Measurements from ENCODE around the gene TBC1D7.
"Not testable (repeated sequence)": the region's sequence is repeated elsewhere in the genome, so short reads cannot be mapped to it uniquely, and the experiment has no call there.

The TBC1D7 gene

DNA sequence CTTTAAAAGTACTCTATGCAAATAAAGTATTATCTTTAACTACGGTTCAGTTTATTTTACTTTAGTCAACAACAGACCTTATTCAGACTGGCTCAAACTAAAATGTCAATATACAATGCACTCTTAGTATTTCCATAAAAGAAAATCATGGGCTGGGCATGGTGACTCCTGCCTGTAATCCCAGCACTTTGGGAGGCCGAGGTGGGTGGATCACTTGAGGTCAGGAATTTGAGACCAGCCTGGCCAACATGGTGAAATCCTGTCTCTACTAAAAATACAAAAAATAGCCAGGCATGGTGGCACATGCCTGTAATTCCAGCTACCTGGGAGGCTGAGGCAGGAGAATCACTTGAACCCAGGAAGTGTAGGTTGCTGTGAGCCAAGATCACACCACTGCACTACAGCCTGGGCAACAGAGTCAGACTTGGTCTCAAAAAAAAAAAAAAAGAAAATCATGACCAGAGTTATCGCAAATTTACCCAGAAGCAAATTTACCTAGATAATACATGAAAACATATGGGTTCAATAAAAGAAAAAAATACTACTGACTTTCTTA is 2.2 kb downstream of the TBC1D7 start:
- not testable (repeated sequence) for H3K4me3 ChIP-seq (ENCODE audit: low read depth, low read length)

DNA sequence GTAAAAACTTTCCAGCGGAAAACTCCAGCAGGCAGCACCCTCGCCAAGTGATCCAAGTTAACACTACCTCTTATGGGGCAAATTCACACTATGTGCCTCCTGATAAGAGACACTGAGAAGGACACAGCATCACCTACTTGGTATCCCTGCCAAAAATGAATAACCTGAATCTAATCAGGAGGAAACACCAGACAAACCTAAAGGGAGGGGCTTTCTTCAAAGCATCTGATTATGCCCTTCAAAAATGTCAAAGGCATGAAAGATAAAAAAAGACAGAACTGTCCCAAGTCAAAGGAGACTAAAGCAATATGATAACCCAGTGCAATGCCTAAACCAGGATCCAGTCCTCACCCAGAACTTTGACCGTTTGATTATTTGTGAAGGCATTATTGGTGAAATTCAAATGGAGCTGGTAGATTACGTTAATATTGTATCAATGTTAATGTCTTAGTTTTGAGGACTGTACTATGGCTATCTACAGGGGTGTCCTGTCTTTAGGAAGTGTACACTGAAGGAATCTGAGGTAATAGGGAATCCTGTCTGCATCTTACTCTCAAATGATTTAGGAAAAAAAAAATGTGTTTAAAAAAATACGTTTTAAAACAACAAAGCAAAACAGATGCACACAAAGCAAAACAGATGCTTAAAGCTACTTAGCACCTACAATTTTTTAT is 8.3 kb downstream of the TBC1D7 start:
- H3K4me3 ChIP-seq (ENCODE audit: low read depth, low read length): no peak overlapping the region

DNA sequence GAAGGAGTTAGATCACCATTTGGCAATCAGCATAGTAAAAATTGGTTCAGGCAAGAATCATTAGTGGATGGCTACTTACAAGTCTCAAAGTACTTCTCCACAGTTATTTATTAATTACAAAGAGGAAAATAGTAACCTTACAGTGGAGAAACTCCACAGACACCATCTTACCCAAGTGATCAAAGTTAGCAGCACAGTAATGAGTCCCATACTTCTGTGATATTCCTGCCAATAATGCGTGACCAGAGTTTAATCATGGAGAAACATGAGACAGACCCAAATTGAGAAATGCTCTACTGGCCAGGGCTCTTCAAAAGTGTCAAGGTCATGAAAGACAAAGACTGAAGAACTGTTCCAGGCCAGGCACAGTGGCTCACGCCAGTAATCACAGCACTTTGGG is 9.5 kb downstream of the TBC1D7 start:
- no peak overlapping the region for H3K4me3 ChIP-seq (ENCODE audit: low read depth, low read length)

DNA sequence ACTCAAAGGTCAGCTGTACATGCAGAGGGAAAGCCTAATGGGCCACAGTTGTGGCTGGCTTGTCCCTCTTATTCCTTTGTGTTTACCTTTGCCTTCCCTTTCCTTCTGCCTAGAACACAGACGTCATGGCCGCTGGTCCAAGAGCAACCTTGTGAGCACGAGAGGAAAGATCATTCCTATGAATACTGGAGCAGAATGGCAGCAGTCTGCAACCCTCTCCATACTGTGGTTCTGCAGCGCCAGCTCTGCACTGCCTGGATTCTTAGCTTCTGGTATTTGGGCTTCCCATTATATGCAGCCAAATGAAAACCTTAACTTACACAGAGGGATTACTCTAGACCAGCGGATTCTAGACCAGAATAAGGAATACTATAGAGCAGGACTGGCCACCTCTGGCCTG is 12.4 kb downstream of the TBC1D7 start:
- no peak overlapping the region for H3K4me3 ChIP-seq (ENCODE audit: low read depth, low read length)

DNA sequence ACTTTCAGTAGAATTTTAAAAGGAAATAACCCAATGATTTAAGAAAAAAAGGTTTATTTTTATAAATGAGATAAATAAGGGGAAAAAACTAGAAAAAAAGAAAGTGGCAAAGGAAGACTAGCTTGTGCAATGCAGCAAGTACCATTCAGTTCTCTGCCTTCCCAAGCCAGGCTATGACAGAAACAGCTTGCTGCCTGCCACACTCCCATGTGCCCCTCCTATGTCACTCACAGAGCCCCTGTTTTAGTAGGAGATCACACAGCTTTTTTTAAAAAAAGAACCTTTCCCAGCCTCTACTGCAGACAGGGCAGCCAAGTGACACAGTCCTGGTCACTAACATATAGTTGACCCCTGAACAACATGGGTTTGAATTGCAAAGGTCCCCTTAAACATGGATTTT is 13.5 kb downstream of the TBC1D7 start:
- no peak overlapping the region for H3K4me3 ChIP-seq (ENCODE audit: low read depth, low read length)

DNA sequence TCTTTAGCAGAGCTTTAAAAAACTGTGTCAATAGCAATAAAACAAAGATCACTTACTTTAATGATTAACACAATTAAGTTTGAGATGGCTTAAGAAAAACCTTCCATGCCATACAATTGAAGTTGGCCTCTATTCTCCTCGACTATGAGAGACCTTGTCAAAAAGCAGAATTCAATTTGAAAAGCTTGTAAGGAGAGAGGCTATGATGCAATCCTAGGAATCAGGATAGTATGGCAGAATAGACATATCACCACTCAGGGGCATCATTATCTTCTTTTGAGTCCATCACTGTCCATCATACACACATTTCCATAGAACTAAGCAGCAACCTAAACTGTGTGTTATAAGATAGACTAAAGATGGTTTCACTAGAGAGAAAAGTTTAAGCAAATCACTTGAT is 17.2 kb downstream of the TBC1D7 start:
- H3K4me3 ChIP-seq (ENCODE audit: low read depth, low read length): no peak overlapping the region

DNA sequence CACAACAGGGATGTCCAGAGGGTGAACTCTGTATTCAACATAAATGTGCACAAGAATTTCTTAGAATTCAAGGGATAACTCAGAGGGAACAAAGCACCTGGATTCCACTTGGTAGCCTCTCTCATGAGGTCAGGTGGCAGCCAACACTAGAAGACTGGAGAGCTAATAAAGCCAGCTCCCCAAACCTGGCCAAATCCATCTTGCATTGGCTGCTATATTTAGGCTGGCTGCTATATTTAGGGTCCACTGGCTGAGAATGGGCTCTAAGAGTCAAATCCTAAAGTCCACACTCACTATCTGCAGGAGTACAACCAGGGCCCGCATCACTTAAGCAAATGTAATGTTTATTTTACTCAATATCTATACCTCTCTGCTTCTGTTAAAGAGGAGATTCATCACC is 20.0 kb downstream of the TBC1D7 start:
- H3K4me3 ChIP-seq (ENCODE audit: low read depth, low read length): no peak overlapping the region

DNA sequence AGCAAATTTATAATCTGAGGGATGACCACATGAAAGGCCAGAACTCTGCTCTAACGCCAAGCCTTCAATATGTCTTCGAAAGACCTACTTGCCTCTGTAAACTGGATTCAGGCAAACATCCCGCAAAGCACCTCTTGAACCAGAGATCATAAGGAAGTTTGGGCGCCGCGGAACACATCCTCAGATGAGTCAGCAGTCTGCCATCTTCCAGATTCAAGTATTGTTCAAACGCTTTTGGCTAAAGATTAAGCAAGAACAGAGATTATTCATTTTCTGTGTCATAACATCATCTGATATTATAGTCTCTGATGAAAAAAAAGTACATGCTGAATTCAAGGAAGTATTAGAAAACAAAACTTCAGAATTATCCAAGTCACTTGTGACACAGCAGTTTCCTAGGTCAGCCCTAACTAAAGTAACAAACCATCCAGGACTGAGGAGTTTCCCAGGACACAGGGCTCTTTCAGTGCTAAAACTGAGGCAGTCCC is 20.8 kb downstream of the TBC1D7 start:
- H3K4me3 ChIP-seq (ENCODE audit: low read depth, low read length): no peak overlapping the region

DNA sequence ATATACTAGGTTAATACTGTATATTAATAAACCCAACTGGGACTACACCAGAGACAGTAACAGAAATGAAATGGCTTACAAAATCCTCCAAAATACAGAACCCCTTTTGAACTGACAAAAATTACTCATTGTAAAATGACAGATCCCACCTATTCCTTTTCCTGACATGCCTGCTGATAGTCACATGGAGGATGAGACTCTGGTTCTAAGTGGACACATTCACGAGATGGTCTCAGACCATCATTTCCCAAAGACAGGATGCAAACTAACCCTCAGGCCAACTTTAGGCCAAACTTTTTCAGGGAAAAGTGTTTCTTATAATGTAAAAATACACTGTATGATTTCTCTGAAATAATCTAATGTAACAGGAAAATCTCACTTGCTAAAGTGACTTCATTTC is 22.5 kb downstream of the TBC1D7 start:
- H3K4me3 ChIP-seq (ENCODE audit: low read depth, low read length): no peak overlapping the region

DNA sequence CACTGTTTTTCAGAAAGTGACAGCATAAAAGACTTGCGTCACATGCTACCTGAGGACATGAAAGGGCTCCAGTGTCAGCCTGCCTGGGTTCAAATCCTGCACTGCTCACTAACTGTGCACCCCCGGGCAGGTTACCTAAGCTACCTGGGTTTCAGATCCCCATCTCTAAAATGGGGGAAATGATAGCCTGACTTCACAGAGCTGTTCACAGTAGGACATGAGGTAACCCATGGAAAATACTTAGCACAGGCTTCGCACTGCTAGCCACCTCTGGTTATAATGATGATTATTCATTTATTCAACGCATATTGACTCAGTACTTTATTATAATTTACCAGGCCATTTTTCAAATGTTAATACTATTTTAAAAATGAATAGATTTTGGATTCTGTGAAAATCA is 23.0 kb downstream of the TBC1D7 start:
- H3K4me3 ChIP-seq (ENCODE audit: low read depth, low read length): no peak overlapping the region

DNA sequence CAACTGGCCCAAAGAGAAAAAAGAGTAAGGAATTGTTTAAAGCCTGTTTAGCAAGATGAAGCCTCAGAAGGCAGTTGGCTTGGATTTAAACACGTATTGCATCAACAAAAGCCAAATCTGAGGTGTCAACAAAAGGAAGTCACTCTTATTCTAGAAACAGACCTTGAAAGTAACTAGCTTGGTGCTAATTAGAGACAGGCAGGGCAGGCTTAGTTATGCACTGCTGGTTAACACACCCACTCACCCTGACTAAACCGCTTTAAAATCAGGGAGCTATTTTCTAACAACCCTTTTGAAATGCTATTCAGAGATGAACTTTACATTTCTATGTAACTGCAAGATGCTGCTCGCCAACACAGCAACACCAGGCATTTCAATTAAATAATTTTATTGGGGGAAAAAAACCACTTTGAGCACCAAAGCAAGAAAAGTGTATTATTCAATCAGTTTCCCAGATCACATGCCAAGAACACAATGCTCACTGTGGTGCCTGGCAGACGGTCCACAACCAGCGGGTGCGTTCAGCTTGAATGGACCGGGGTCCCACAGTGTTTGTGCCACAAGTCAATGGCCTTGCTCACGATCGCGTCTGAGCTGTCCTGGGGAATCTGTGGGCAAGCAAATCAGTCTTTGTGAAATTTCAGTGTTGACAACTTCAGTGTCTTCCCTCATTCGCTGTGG is 23.6 kb downstream of the TBC1D7 start:
- no peak overlapping the region for H3K4me3 ChIP-seq (ENCODE audit: low read depth, low read length)

DNA sequence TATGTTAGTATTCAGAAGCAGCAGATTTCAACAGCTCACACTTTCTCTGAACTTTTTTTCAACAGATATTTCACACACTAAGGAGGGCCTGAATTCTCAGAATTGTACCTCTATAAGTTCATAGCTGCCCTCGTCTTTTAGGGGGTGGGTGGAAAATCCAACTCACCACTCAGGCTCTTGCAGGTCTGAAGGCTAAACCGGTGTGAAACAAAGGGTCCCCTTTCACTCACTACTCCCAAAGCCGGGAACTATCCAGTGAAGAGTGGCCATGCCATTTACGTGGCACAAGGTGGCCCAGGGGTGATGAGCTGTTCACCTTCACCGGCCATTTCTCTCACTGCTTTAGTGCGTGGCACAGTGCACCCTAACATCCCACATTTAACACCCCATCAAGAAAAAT is 24.2 kb downstream of the TBC1D7 start:
- no peak overlapping the region for H3K4me3 ChIP-seq (ENCODE audit: low read depth, low read length)

DNA sequence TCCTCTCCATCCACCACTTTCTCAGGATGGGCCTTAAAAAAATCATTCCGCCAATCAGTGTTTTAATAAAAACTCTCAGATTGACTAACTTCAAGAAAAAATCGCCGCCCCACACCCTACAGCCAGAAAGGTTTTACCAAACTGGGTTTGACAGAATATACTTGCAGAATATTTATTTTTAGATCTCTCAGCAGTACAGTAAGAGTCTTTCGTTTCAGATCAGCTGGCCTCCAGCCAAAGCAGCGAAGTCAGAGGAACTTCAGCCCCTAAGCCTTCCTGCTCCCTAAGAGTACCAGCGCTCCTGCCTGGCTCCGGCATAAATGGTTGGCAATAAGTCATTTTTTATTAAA is 24.7 kb downstream of the TBC1D7 start:
- H3K4me3 ChIP-seq (ENCODE audit: low read depth, low read length): no peak overlapping the region

DNA sequence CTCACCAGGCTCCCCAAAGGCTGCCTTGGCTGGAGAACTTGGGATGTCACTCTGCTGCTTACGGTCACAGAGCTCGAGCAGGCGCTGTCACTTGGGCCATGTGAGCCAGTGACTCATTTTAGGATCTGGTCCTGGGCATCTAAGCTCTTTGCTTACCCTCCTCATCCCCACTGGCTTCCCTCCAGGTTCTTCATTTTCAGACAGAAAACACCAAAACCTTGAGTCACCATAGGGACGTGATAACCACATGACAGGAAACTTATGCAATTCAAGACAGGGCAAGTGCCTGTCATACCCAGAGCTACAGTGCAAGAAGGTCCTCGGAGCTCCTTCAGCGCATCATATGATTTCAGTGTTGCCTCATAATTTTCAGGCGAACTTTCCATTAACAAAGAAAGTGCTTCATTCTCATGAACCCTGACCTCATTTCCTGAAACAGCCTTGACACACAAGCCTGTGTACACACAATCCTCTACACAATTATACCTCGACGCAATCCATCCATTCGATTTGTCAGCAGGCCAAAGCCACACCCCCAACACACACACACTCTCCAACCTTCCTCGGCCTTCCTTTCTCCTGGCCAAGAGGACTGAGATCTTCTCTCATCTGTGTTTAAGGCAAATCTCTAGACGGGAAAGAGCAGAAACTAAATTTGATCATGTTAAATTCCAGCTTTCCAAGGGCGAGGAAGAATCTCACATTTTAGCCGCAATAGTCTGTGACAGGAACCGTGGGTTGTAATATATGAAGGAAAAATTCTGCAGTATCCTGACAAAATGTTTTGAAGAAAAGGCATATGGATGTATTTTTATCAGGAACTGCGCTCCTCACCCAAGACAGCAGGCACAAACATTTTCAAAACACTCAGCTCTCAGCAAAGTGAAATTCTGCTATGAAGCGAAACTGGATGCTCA is 25.3 kb downstream of the TBC1D7 start:
- H3K4me3 ChIP-seq (ENCODE audit: low read depth, low read length): no peak overlapping the region

DNA sequence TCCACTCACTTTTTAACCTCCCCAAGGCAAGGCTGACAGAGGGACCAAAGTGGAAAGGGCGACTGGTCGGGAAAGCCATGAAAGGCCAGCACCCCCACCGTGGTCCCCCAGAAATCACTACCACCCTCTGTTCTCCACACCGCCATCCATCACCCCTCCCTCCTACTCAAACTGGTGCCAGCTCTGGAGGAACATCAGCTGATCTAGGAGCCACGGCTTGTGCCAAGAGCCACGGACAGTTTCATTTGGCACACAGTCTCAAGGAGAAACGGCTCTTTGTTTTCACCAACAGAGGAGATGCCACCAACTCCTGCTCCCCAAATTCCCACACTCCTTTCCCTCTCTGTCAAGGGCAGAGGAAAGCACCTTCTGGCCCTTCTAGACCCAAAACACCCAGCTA is 26.0 kb downstream of the TBC1D7 start:
- H3K4me3 ChIP-seq (ENCODE audit: low read depth, low read length): no peak overlapping the region

DNA sequence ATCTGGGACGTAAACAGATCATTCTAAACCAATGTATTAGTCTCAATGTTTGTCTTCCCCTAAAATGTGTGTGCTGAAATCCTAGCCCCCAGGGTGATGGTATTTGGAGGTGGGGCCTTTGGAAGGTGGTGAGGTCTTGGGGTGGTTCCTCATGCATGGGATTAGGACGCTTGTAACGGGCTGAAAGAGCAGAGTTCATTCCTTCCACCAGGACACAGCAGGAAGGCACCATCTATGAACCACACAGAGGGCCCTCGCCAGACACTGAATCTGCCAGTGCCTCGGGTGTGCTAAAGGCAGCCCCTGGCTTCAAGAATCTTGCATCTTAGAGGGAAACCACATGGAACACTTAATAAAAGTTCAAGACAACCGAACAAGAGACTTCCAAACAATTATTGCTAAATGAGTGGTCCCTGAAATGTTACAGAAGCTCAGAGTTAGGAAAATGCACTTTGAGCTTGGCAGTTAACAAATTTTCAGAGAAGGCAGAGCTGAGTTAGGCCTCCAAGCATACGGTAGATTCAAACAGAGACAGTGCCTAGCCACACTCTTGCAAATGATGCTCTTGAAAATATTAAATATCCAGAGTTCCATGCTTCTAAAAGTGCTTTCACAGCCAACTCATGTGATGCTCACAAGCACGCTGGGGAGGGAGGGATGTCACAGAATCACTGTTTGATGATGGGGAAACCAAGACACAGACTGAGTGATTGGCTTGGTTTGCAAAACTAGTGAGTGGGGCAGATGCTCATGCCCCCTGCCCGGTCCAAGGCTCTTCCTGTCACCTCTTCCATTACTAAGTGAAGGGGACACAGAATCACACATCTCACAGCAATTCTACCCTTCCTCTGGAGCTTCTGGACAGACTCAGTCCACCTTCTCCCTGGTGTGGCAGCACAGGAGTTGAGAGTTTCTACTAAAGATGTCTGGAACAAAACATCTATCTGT is 27.4 kb downstream of the TBC1D7 start:
- H3K4me3 ChIP-seq (ENCODE audit: low read depth, low read length): no peak overlapping the region

DNA sequence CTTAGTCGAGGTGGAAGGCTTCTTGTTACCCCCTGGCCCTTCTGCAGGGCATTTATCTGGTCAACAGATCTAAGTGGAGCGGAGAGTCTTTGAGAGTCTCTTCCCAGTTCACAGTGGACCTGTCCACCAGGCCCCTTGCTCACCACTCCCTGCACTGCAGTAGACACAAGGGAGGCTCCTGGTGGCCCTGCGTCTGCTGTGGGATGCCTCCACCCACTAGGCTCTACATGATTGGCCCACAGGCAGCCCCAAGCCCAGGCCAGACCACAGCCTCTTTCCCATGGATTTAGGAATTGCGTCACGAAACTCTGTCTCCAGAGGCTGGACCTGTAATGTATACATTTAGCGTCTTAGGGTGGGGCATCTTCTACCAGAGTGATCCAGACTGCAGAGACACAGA is 28.4 kb downstream of the TBC1D7 start:
- no peak overlapping the region for H3K4me3 ChIP-seq (ENCODE audit: low read depth, low read length)

DNA sequence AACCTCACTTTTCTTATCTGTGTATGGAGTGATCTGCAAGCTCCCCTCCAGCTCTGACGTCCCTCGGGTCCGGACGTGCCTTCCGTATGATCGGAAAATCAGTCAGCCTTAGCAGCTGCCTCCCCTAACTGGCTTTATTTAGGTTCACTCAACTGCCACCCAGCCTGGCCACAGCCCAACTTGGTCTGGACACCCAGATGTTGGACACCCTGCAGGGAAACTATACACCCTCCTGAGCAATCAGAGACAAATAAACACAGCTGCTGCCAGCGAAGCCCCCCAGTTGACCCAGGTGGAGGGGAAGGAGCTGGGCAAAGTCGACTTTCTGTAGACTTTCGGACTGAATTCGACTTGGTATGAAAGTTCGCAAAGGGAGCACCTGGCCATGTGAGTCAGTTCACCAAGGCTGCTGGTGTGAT is 28.9 kb downstream of the TBC1D7 start:
- H3K4me3 ChIP-seq (ENCODE audit: low read depth, low read length): no peak overlapping the region

DNA sequence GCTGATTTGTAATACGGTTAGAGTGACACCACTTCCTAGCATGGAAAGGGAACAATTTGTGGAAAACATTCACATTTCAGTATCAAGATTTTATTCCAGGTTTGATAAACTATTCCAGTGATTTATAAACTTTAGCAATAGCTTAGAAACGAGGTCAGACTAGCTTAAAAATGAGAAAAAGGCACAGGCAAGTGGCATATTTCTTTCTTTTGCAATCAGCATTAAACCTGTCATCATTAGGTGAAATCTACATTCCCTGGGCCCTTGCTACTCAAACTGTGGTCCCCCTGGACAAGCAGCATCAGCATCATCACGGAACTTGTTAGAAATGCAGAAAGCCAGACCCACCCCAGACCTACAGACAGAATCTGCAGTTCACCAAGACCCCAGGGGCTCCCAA is 29.9 kb downstream of the TBC1D7 start:
- no peak overlapping the region for H3K4me3 ChIP-seq (ENCODE audit: low read depth, low read length)

DNA sequence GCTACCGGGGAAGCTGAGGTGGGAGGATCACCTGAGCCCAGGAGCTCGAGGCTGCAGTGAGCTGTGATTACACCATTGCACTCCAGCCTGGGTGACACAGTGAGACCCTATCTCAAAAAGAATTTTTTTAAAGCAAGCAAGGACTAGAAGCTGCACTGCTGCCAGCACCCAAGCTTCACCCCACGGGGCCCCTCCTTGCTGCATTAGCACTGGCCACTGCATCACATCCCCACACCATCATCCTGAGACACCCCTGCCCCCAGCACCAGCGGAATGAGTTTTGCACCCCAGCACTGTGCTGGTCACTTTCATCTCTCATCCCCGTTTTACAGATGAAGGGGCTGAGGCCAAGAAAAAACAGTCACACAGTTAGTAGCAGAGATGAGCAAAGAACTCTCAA is 30.9 kb downstream of the TBC1D7 start:
- H3K4me3 ChIP-seq (ENCODE audit: low read depth, low read length): no peak overlapping the region

Data from iPS-11a (cell line).